OCI-LY1 (cell line): Measurements from ENCODE around the gene TIMMDC1.

Experiments
- EZH2 ChIP-seq: fragments of 200-600 bp; sonication (generic), shearing (Covaris generic); IDR thresholded peaks from 2 replicates; pipeline ENCODE4 v1.8.0; 2017; ENCODE audit warnings: borderline replicate concordance, mixed run types, mild to moderate bottlenecking, antibody characterized with exemption, low read length, moderate library complexity, mixed read lengths
- TF ChIP-seq, protein P1 (sequence below): fragments of 200-600 bp; sonication (generic), shearing (Covaris generic); IDR thresholded peaks from 2 replicates; pipeline ENCODE4 v1.5.1; 2017; ENCODE audit warnings: mild to moderate bottlenecking, antibody characterized with exemption, low read length, moderate library complexity, mixed read lengths

DNA sequence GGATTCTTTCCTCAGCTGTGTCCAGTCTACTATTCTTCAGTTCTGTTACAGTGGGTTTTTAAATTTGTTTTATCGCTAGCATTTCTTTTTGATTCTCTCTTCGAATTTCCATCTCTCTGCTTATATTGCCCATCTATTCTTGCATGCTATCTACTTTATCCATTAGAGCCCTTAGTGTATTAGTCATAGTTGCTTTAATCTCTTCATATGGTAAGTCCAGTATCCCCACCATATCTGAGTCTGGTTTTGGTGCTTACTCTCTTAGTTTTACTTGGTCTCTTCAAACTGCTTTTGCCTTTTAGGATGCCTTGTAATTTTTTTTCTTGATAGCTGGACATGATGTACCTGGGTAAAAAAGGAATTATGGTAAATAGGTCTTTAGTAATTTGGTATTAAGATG is 9.1 kb downstream of the TIMMDC1 start:
- TF ChIP-seq, protein P1, sequence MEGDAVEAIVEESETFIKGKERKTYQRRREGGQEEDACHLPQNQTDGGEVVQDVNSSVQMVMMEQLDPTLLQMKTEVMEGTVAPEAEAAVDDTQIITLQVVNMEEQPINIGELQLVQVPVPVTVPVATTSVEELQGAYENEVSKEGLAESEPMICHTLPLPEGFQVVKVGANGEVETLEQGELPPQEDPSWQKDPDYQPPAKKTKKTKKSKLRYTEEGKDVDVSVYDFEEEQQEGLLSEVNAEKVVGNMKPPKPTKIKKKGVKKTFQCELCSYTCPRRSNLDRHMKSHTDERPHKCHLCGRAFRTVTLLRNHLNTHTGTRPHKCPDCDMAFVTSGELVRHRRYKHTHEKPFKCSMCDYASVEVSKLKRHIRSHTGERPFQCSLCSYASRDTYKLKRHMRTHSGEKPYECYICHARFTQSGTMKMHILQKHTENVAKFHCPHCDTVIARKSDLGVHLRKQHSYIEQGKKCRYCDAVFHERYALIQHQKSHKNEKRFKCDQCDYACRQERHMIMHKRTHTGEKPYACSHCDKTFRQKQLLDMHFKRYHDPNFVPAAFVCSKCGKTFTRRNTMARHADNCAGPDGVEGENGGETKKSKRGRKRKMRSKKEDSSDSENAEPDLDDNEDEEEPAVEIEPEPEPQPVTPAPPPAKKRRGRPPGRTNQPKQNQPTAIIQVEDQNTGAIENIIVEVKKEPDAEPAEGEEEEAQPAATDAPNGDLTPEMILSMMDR: no peak
- TF ChIP-seq EZH2: no peak
